ENCODE measurements around the gene PKDCC.
"Not testable (repeated sequence)": the region's sequence is repeated elsewhere in the genome, so short reads cannot be mapped to it uniquely, and the experiment has no call there.

PKDCC gene

DNA sequence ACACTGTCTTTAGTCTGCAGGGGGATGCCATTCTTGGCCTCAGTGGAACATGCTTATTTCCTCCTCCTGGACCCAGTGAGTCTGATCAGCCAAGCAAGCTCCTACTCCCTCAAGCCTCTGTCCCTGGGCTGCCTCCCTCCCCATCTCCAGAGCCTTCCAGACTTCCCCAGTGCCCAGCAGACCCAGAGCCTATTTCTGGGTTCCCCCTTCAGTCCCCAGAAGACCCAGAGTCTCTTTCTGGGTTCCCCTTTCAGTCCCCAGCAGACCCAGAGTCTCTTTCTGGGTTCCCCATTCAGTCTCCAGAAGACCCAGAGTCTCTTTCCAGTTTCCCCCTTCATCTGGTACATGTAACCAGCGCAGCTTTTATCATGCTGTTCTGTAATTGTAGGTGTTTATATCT lies 17.0 kb upstream of the PKDCC start:
- no peak for DNase-seq (ENCODE audit: low read depth, low spot score)

DNA sequence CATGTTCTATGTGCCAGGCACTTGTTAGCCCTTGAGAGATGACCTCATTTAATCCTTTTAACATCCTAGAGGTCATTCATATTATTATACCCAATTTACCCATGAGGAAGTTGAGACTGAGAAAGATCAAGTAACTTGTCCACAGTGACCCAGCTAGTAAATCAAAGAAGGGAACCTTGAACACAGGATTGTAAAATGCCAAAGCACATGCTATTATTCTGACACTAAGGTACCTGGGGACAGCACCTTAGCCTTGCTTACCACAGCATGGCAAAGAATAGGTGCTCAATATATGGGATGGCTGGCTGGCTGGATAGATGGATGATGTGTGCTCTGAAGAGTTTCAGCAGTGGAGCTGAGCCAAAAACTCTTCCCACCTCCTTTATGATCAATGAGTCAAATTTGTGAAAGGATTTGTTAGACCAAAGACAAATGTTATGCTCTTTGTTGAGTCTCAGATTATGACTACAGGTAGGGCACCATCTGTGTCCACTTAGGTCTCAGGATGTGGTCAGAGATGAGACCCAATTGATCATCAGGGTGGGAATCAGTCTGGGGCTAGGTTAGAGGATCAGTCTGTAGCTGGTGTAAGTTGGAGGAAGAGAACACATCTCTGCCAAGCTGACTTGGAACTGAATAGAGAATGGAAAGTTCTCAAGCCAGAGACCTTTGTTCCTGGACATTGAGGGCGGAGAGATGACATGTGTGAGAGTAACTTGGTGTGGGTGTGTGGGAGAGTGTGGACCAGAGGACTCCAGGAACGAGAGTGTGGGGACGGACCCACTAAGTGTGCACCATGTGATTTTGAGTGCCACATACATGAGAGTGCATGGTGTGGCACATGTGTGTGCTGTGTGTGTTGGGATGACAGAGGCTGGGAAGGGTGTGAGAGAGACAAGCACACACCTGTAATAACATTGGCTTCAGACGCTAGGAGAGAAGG lies 16.3 kb upstream of the PKDCC start:
- DNase-seq (ENCODE audit: low read depth, low spot score): no peak

DNA sequence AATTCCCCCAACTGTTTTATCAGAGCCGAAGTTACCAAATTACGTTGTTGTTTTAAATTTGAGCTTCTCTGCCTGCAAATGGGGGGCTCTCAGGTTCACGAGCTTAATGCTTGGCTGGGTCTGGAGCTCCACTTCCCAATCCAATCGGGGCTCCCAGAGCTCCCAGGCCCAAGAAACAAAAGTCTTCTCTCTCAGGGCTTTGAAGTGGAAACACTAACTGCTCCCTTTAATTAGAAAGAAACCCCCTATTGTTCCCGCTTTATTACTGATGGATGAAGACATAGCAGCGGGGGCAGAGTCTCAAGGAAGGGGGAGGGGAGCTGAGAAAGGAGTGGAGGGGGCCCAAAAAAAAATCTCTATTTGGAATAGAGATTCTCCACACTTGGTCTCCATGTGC lies 15.6 kb upstream of the PKDCC start:
- DNase-seq (ENCODE audit: low read depth, low spot score): no peak

DNA sequence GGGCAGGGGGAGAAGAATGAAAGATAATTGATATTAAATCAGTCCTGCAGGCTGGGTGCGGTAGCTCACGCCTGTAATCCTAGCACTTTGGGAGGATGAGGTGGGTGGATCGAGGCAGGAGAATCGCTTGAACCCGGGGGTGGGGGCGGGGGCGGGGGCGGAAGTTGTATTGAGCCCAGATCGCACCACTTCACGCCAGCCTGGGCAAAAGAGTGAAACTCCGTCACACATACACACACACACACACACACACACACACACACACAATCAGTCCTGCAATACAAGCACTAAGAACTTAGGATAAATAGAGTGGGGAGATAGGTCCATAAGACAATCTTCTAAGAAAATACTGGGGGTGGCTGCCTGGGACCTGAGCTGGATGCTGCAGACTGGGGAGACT lies 15.1 kb upstream of the PKDCC start:
- no peak for DNase-seq (ENCODE audit: low read depth, low spot score)

DNA sequence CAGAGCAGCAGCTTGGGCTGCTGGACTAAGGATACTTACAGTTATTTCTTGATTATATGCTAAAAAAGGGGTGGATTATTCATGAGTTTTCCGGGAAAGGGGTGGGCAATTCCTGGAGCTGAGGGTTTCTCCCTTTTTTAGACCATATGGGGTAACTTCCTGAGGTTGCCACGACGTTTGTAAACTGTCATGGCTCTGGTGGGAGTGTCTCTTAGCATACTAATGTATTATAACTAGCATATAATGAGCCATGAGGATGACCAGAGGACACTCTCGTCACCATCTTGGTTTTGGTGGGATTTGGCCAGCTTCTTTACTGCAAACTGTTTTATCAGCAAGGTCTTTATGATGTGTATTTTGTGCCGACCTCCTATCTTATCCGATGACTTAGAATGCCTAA lies 13.7 kb upstream of the PKDCC start:
- DNase-seq (ENCODE audit: low read depth, low spot score): not testable (repeated sequence)

DNA sequence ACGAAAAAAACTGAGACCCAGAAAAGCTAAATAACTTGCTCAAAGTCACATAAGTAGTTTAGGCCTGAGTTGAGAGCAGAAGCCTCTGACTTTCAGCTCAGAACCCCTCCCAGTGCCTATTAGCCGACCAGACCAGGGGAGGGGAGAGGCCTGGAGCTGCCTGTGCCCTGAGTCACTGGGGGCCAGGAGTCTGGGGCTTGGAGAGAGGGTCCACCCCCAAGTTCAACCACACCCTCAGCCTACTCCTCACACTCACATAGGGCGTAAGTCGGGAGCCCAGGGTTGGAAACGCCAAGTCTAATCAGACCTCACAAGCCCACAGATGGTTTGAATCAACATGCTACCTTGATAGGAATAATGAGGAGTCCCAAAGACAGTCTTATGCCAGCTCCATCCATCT lies 12.6 kb upstream of the PKDCC start:
- no peak for DNase-seq (ENCODE audit: low read depth, low spot score)

DNA sequence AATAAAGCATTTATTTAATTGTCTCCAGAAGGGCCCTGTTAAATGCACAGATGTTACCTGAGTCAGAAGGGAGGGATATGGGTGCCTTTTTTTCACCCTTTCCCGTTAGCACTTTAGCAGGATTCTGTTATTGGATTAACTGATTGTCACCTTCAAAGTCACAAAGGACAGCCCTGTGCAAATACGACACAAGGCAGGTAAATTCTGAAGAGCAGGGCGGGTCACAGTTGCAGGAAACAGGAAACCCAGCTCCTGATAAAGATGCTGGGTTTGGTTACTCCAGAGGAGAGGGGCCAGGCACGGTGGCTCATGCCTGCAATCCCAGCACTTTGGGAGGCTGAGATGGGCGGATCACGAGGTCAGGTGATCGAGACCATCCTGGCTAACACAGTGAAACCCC lies 11.4 kb upstream of the PKDCC start:
- no peak for DNase-seq (ENCODE audit: low read depth, low spot score)

DNA sequence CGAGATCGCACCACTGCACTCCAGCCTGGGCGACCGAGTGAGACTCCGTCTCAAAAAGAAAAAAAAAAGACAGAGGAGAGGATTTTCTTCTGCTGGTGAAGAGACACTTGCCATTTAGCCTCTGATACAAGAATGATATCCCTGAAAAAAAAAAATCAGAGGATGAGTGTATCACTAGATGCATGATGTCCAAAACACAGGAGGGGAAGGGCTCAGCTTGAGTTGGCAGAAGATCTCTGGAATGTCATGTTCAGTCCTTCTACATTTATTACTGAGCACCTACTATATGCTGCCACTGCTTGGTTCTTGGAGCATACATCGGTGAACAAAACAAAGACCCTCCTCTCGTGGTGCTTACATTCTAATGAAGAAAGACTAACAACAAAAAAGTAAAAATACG lies 10.9 kb upstream of the PKDCC start:
- DNase-seq (ENCODE audit: low read depth, low spot score): no peak

DNA sequence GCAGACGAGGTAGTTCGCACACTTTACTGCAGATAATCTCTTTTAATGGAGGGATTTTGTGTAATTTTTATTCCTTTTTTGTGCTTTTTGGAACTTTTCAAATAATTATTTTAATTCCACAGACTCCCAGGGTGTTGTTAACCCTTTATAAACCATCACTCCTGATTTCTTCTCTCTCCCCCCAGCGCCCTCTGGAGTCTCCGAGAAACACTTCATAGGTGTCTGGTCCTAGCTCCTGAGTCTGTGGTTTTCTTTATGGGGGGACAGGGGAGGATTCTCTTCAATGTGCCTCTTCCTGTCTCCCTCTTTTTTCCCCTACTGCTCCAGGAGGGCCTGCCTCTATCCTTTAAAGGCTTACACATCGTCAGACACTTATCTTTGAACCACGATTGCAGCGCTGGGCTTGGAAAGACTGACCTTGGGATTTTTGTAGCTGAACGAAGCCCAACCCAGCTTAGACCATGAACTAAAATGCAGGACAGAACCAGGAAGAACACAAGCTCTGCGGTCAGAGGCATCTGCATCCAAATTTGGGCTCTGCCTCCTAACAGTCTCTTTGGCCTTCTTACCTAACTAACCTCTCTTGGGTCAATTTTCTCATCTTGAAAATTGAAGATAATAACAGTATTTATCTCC lies 7.1 kb upstream of the PKDCC start:
- no peak for DNase-seq (ENCODE audit: low read depth, low spot score)

DNA sequence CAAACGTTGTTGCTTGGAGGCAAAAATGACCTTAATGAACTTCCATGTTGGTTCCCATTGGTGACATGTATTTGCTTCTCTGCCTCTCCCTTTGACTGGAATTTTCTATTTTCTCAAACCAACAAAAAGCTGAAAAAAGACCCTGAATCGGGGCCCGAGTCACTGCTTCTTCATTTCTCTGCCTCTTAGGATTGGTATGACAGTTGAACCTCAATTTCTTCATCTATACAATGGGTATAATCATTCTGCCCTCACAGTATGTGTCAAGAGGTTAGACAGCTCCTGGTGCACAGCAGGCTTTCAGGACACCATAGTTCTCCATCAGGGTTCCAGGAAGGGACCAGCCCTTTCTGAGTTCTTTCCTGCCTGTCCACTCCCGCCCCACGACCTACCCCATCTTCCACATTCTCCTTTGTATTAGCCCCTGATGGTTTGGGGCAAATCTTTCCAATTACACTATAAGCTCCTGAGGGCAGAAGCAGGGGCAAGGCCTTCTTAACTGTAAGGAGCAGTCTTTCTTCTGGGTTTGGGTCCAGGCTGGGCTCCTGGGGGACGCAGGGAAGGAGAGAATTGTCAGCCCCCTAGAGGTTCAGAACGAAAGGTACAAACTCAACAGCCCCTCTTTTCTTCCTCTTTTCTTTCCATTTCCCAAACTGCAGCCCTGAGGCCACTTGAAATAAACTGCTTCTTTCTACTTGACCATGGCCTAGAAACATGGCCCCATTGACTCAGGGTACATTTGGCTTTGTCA lies 6.3 kb upstream of the PKDCC start:
- DNase-seq (ENCODE audit: low read depth, low spot score): no peak

DNA sequence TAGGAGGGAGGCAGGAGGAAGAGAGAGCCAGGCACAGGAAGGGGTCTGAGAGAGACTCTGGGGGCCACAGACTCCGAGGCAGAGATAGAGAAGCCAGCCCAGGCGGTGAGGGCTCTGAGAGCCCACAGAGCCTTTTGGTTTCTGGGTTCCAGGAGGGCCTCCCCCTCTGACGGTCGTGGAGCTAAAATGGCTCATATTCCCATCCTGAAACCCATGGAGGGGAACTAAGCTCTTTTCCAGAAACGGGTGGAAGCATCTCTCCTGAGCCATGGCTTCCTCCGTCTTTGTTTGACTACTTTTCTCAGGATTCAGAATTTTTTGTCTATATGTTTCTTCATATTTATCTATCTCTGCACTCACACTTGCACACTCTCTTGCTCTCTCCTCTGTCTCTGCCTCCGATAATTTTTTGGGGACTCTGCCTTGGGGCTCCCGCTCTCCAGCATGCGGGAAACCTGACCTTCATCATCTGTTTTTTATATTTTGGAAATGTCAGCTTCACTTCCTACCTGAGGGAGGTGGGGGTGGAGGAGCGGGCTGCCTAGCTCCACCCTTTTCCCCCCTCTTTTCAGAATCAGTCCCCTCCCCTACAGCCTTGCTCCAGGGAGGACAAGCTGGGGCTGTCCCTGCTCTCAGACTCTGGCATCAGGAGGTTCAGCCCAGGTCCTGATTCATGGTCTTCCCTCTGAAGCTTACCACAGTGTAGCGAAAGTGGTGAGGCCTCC lies 5.0 kb upstream of the PKDCC start:
- DNase-seq (ENCODE audit: low read depth, low spot score): no peak

DNA sequence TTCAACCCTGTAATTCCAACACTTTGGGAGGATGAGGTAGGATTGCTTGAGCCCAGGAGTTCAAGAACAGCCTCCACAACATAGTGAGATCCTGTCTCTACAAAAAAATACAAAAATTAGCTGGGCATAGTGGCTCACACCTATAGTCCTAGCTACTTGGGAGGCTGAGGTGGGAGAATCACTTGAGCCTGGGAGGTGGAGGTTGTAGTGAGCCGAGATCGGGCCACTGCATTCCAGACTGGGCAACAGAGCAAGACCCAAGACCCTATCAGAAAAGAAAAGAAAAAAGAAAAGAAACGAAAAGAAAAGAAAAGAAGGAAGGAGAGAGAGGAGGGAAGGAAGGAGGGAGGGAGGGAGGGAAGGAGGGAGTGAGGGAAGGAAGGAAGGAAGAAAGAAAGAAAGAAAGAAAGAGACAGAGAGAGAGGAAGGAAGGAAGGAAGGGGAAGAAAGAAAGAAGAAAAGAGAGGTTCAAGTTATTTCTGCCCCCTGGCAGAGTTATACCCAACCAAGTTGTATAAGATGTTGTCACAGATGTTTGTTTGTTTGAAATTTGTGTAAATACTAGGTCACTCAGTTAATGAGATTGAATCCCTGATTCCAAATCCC lies 3.9 kb upstream of the PKDCC start:
- no peak for DNase-seq (ENCODE audit: low read depth, low spot score)

DNA sequence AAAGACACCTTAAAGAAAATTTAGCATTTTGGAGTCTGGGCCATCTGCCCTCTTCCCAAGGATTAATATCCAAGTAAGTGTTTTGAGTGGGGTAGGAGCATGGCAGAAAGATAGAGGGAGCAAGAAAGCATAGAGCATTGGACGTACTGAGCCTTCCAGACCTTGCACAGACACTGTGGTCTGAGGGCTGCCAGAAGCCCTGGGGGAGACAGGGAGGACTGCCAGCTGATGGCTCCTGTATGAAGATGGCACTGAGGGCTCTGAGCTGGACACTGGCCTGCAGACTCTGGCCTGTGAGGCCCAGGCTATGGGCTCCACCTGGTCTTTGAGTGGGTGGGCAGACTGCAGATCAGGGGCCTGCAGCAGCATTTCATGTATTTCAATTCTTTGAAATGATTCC lies 2.9 kb upstream of the PKDCC start:
- no peak for DNase-seq (ENCODE audit: low read depth, low spot score)

DNA sequence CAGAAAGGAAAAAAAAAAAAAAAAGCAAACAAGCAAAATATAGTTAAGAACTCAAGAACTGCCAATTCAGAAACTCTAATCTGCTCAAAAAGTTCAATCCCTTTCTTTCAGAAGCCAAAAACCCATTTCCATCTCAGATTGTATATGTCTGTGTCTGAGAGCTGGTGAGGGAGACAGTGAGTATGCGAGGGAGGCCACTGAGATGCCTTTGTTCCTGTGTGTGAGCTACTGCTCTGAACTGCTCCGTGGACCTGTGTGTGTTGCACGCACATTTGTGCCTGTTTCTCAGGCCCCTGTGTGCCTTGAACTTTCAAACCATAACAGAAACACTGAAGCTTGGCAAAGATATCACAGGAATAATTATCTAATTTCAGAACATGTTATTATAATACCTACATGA lies 2.5 kb upstream of the PKDCC start:
- DNase-seq (ENCODE audit: low read depth, low spot score): no peak

DNA sequence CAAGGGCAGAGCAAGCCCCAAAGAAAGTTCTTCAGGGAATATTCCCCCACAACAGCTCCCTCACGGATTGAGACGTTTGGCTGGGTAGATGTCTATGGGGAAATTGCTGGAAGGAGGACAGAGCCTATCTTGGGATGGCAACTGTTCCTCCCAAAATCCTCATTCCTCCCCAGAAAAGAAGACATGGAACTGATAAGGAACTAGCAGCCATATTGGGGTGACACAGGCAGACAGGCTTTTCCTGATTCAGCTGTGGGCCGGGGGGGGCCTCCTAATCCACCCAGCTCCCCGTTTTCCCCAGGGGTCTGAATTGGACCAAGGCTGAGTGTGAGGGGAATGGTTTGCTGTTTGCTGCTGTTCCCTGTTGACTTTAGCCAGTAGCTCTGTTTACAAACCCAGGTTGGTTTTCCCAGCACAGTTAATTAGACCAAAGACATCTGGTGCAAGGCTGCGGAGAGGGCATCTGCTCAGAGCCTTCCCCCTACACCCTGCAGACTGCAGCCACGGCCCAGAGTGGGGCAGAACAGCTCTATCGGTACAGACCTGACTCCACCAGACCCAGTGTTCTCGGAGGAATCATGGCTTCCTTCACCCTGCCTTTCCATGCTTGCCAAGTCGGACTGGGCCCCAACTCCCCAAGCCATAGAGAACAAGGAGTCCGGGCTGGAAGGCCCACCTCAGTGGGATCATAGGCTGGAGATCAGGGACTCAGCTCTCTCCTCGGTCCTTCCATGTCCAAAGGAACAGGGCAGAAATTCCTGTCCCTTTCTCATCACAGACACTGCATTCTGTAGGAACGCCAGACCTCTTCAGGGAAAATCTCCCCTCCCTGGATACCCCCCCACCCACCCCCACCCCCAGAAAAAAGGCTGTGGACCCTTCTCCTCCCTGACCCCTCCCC lies 1.7 kb upstream of the PKDCC start:
- no peak for DNase-seq (ENCODE audit: low read depth, low spot score)

DNA sequence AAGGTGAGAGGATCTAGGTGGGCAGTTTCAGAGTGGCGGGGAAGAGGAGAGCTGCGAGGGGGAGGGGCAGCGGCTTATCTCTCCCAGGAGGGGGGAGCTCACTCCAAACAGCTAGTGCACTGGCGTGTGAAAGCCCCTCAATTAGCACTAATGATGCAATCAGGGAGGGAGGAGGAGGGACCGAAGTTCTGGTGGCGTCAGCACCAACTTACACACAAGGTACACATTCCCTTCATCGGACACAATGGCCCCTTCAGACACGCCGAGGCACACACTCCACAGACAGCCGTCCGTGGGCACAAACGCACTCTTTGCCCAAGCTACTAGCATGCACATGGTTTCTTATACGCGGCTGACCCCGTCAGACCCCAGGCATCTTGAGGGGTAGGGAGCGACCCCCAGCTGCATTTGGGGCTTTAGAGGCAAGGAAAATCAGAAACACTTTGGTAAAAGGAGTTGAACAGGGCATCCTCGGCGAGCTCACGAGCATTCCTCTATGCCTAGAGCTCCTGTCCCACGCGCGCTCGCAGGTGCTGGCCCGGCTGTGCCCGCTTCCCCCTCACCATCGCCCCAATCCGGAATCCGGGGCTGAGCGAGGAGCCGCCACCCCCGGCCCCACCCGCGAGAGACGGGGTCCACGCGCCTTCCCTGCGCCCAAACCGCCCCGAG lies 868 bp upstream of the PKDCC start:
- DNase-seq (ENCODE audit: low read depth, low spot score): no peak

DNA sequence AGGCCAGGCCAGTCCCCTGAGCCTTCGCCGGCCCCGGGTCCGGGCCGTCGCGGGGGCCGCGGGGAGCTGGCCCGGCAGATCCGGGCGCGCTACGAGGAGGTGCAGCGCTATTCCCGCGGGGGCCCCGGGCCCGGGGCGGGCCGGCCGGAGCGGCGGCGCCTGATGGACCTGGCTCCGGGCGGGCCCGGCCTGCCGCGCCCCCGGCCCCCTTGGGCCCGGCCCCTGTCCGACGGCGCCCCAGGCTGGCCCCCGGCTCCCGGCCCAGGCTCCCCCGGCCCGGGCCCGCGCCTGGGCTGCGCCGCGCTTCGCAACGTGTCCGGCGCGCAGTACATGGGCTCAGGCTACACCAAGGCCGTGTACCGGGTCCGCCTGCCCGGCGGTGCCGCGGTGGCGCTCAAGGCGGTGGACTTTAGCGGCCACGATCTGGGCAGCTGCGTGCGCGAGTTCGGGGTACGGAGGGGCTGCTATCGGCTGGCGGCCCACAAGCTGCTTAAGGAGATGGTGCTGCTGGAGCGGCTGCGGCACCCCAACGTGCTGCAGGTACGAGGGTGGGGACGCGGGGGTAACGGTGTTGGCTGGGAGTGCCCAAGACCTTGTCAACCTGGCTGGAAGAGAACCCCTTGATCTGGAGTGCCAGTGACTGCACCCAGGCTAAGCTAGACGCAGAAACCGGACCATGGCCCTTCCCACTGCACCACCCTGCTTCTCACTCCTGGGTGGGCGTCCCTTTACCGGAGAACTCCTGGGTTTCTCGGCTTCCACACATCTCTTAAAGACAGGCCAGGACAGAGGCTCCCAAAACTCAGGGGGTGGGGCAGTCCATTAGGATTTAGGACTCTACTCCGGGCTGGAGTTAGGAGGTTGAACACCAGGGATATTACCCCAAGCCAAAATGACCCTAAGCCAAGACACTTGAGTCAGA lies 739 bp downstream of the PKDCC start:
- DNase-seq (ENCODE audit: low read depth, low spot score): no peak

DNA sequence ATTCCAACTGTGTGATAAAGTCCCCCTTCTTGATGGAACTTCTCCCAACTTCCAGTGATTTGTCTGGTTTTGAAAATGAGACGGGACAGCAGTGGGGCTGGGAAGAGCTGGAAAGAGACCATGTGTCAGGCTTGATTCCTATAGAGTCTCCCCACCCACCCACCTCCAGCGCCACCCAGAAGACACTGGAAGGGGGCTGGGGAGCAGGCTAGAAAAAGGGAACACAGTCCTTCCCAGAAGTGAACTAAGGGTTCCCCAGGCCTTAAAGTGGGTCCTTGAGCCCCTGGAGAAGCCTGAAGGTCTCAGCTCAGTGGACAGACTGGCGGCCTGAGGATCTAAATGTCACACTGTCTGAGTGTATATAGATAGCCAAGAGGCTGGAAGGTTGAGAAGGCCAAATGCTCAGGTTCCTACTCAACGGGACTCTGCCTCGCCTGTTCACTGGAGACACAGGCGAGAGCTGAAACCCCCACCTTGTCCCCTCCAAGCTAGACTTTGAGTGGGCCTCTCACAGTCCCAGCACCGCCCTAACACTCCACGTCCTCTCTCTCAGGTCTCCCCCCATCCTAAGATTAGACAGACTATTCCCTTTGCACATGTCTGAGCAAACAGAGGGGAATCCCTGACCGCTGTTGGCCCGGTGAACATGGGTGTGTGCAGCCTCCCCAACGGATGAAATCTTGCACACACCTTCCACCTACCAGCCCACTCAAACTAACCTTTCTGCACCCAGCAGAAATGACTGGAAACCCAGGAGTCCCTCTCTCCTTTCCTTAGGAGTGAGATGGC lies 1.6 kb downstream of the PKDCC start:
- DNase-seq (ENCODE audit: low read depth, low spot score): no peak
